Fibroblast of skin of right quadriceps (primary cell): ENCODE results near the gene RAB32.
"Not testable (repeated sequence)": the region's sequence is repeated elsewhere in the genome, so short reads cannot be mapped to it uniquely, and the experiment has no call there.

Experiments used
- DNase-seq: peaks from one replicate; pipeline ENCODE4 v3.0.0-alpha.2; 2013

RAB32 gene

GRCh38 chr6:146543211-146543939 lies at the start of gene RAB32:
TSS of gene RAB32 (plus strand) at chr6:146543833. CDS start at chr6:146543872, 39 bp downstream.
- DNase-seq, result peak; percentile 89

- DNase-seq, result no peak
Observed at GRCh38 chr6:146498309-146498708, 45.3 kb upstream of the RAB32 start.

- DNase-seq, result no peak
Observed at GRCh38 chr6:146503096-146503495, 40.5 kb upstream of the RAB32 start.

- no peak for DNase-seq
Observed at GRCh38 chr6:146515212-146515611, 28.4 kb upstream of the RAB32 start.

- DNase-seq, result no peak
Observed at GRCh38 chr6:146526192-146526591, 17.4 kb upstream of the RAB32 start.

GRCh38 chr6:146532702-146533101 lies 10.9 kb upstream of the RAB32 start:
- no peak for DNase-seq

- no peak for DNase-seq
Observed at GRCh38 chr6:146542881-146543210, 787 bp upstream of the RAB32 start.

GRCh38 chr6:146543940-146544615 lies 445 bp downstream of the RAB32 start:
- DNase-seq, result peak; percentile 54

- peak; percentile 23 for DNase-seq
Observed at GRCh38 chr6:146544616-146545182, 1.1 kb downstream of the RAB32 start.

GRCh38 chr6:146545581-146545980 lies 1.9 kb downstream of the RAB32 start:
- DNase-seq, result peak; percentile 81

- DNase-seq, result peak; percentile 89
Observed at GRCh38 chr6:146546443-146547043, 2.9 kb downstream of the RAB32 start.

GRCh38 chr6:146547889-146548288 lies 4.3 kb downstream of the RAB32 start:
- DNase-seq, result no peak

- DNase-seq, result no peak
Observed at GRCh38 chr6:146548898-146549374, 5.3 kb downstream of the RAB32 start.

GRCh38 chr6:146550911-146551310 lies 7.3 kb downstream of the RAB32 start:
- peak; percentile 45 for DNase-seq

- peak; percentile 7 for DNase-seq
Observed at GRCh38 chr6:146551545-146551944, 7.9 kb downstream of the RAB32 start.

GRCh38 chr6:146553377-146554135 lies 9.9 kb downstream of the RAB32 start:
- no peak for DNase-seq

GRCh38 chr6:146560607-146561006 lies 17.0 kb downstream of the RAB32 start:
- no peak for DNase-seq

- DNase-seq, result not testable (repeated sequence)
Observed at GRCh38 chr6:146566661-146567060, 23.0 kb downstream of the RAB32 start.

- DNase-seq, result not testable (repeated sequence)
Observed at GRCh38 chr6:146568619-146569018, 25.0 kb downstream of the RAB32 start.

- DNase-seq, result no peak
Observed at GRCh38 chr6:146574211-146574610, 30.6 kb downstream of the RAB32 start.

GRCh38 chr6:146578054-146578453 lies 34.4 kb downstream of the RAB32 start:
- peak; percentile 41 for DNase-seq

- no peak for DNase-seq
Observed at GRCh38 chr6:146581968-146582367, 38.3 kb downstream of the RAB32 start.

GRCh38 chr6:146582857-146583256 lies 39.2 kb downstream of the RAB32 start:
- DNase-seq, result no peak
